Psoas muscle (tissue), 8 donors: Measurements from ENCODE around the gene SPACDR. TPM values are rescaled to one million over a fixed set of nuclear protein-coding genes. Genes with fewer than 3 reads are reported as not detected.
"Not testable (repeated sequence)": the region's sequence is repeated elsewhere in the genome, so short reads cannot be mapped to it uniquely, and the experiment has no call there.

ENCODE experiments used
- ATAC-seq, 4 donors: fragments of 200-7000 bp; cut with Tn5 transposase; one replicate each; pipeline ENCODE4 v1.9.1; 2020; ENCODE audit warnings: moderate library complexity in 3 of 4, mild to moderate bottlenecking in 2 of 4
- DNase-seq, 2 donors: peaks; one replicate each; pipeline ENCODE4 v3.0.0-alpha.2; 2020
- H3K27ac ChIP-seq: fragments of 200-600 bp; one replicate; pipeline ENCODE4 v1.8.0; 2022
- H3K27me3 ChIP-seq, 3 donors: fragments of 200-600 bp in 1 of 3; one replicate each; pipeline versions ENCODE4 v1.6.1 to v1.8.0; 2013 to 2022; ENCODE audit warnings: low read length in 2 of 3, mild to moderate bottlenecking in 2 of 3, moderate library complexity in 1 of 3; ENCODE audit not compliant: insufficient read depth in 3 of 3
- H3K36me3 ChIP-seq, 2 donors: fragments of 200-600 bp in 1 of 2; one replicate each; pipeline versions ENCODE4 v1.6.1 to v1.8.0; 2013 to 2022; ENCODE audit warnings: low read depth in 1 of 2, mild to moderate bottlenecking in 1 of 2, moderate library complexity in 1 of 2; ENCODE audit not compliant: insufficient read depth in 1 of 2
- H3K4me1 ChIP-seq: fragments of 200-600 bp; one replicate; pipeline ENCODE4 v1.8.0; 2022
- H3K4me3 ChIP-seq: fragments of 200-600 bp; one replicate; pipeline ENCODE4 v1.8.0; 2022; ENCODE audit warnings: mild to moderate bottlenecking
- H3K9me3 ChIP-seq: fragments of 200-600 bp; one replicate; pipeline ENCODE4 v1.8.0; 2022
- WGBS, 3 donors: extraction: QIAGEN DNeasy Blood & Tissue Kit; methylation state at CpG; one replicate each; pipeline versions ENCODE4 v1.1.6 to v1.1.7; 2013; 5-methylcytosine and 5-hydroxymethylcytosine counted together
- intact Hi-C, 2 donors: fragments of 100-400 bp; cut with DNase I; formaldehyde crosslinking; loops; one replicate each; pipeline versions ENCODE4 v1.11.0 to v1.14.2; 2022
- polyA plus RNA-seq, 3 donors: library from polyadenylated mRNA; stranded (reverse); fragments of 200-250 nt; gene quantifications; one replicate each; pipeline ENCODE4 v1.2.3, GENCODE V29; 2013
- total RNA-seq, 4 donors: library from RNA; stranded (reverse); fragmentation: NEBNext Ultra II Directional in 2 of 4; extraction: Animal tissue kit (Norgen Biotek cat#: 25700) in 2 of 4; gene quantifications; one replicate each; pipeline versions ENCODE4 v1.2.1 to v1.2.4, GENCODE V29; 2021 to 2023
- TF ChIP-seq, protein P1 (sequence below): fragments of 200-600 bp; IDR thresholded peaks from one replicate; pipeline ENCODE4 v1.8.0; 2022; ENCODE audit warnings: antibody characterized with exemption
- donor health status: healthy with polysubstance abuse.
- donor health status: DM: no; HTN: no; CAD: no; lungs with moderate emphysema.
- donor health status: Bipolar disorder and iron deficiency.
- donor health status: healthy.
- donor health status: DM: yes; HTN: yes; CAD: no.
- donor health status: DM: no; HTN: no; CAD: no.
- donor health status: DM: no; HTN: no; CAD: no.
- donor health status: DM: yes; HTN: yes; CAD: no.

Gene SPACDR
- total and polyA plus RNA-seq, 7 donors, result 0.17 to 0.25 TPM; not detected in 5

DNA sequence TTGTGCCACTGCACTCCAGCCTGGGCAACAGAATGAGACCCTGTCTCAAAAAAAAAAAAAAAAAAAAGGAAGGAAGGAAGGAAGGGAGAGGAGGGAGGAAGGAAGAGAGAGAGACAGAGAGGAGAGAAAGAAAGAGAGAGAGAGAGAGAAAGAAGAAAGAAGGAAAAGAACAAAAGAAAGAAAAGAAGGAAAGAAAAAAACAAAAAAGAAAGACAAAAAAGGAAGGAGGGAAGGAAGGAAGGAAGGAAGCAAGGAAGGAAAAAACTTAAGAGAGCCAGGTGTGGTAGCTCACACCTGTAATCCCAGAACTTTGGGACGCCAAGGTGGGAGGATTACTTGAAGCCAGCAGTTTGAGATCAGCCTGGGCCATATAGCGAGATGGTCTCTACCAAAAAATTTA is 731 bp upstream of the SPACDR start:
- intact Hi-C loops, result loop anchor here (5.0 kb wide), 2 partner anchors 98 to 228 kb away; partner anchors contain the start of gene GIGYF1 (in 1 of the 2)
- H3K9me3 ChIP-seq, result no peaks in the 10 kb centered on the region

GRCh38 chr7:100457033-100457432 is 7.0 kb downstream of the SPACDR start:
- Histone ChIP-seq H3K9me3 (no peaks in the 10 kb centered on the region), H3K4me3 (no peak overlapping the region), H3K27ac (no peak overlapping the region), H3K4me1 (no peaks in the 10 kb centered on the region), H3K27me3 (no peaks in the 10 kb centered on the region), H3K36me3 (no peaks in the 10 kb centered on the region)
- TF ChIP-seq, protein P1, sequence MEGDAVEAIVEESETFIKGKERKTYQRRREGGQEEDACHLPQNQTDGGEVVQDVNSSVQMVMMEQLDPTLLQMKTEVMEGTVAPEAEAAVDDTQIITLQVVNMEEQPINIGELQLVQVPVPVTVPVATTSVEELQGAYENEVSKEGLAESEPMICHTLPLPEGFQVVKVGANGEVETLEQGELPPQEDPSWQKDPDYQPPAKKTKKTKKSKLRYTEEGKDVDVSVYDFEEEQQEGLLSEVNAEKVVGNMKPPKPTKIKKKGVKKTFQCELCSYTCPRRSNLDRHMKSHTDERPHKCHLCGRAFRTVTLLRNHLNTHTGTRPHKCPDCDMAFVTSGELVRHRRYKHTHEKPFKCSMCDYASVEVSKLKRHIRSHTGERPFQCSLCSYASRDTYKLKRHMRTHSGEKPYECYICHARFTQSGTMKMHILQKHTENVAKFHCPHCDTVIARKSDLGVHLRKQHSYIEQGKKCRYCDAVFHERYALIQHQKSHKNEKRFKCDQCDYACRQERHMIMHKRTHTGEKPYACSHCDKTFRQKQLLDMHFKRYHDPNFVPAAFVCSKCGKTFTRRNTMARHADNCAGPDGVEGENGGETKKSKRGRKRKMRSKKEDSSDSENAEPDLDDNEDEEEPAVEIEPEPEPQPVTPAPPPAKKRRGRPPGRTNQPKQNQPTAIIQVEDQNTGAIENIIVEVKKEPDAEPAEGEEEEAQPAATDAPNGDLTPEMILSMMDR, result no peak
- ATAC-seq (no peak), DNase-seq (no peak)
- intact Hi-C loops, result no loop called here
- WGBS, 3 donors, result 91 to 96% (median 92%) methylated on average over 6 of the region's 6 CpGs

More for the DNA sequence above, 731 bp upstream of the SPACDR start:
- no peak for DNase-seq
- Histone ChIP-seq H3K4me1 (peaks cover 11% of the 10 kb centered on the region), H3K27ac (no peak overlapping the region), H3K27me3 (no peaks in the 10 kb centered on the region), H3K4me3 (no peak overlapping the region), H3K36me3 (no peaks in the 10 kb centered on the region)
- TF ChIP-seq, protein P1, result no peak
- WGBS, 3 donors, result 93 to 94% (median 94%) methylated on average over 2 of the region's 2 CpGs
- ATAC-seq, result no peak

GRCh38 chr7:100456562-100456961 is 7.5 kb downstream of the SPACDR start:
- H3K36me3 ChIP-seq, result no peaks in the 10 kb centered on the region
- WGBS, 3 donors, result 90 to 93% (median 90%) methylated on average over 14 of the region's 14 CpGs
- H3K4me3 ChIP-seq, result no peak overlapping the region
- no peak overlapping the region for H3K27ac ChIP-seq
- TF ChIP-seq, protein P1, result no peak
- no peaks in the 10 kb centered on the region for H3K27me3 ChIP-seq
- H3K9me3 ChIP-seq, result no peaks in the 10 kb centered on the region
- ATAC-seq (no peak), DNase-seq (no peak)
- intact Hi-C loops, result no loop called here
- H3K4me1 ChIP-seq, result no peaks in the 10 kb centered on the region

- intact Hi-C loops, result no loop called here
- H3K4me3 ChIP-seq, result no peak overlapping the region
- 85 to 88% (median 87%) methylated on average over 3 of the region's 3 CpGs for WGBS, 3 donors
- no peak for DNase-seq
- no peak overlapping the region for H3K27ac ChIP-seq
- TF ChIP-seq, protein P1, result no peak
- H3K4me1 ChIP-seq, result no peaks in the 10 kb centered on the region
- no peak for ATAC-seq
- no peaks in the 10 kb centered on the region for H3K36me3 ChIP-seq
- H3K27me3 ChIP-seq, result no peaks in the 10 kb centered on the region
- no peaks in the 10 kb centered on the region for H3K9me3 ChIP-seq
These were observed 8.9 kb downstream of the SPACDR start for GRCh38 chr7:100455206-100455605.

- intact Hi-C loops, H3K36me3 ChIP-seq, ATAC-seq, H3K9me3 ChIP-seq, H3K4me3 ChIP-seq, H3K27ac ChIP-seq, H3K27me3 ChIP-seq, DNase-seq, H3K4me1 ChIP-seq: not testable (repeated sequence)
- WGBS, 3 donors, result 90 to 93% (median 91%) methylated on average over 8 of the region's 8 CpGs
These were observed 10.2 kb downstream of the SPACDR start for GRCh38 chr7:100453854-100454253.
